GM19467 (cell line): ENCODE data around the gene OR51G1.
"Not testable (repeated sequence)": the region's sequence is repeated elsewhere in the genome, so short reads cannot be mapped to it uniquely, and the experiment has no call there.

Experiments used
- ATAC-seq: cut with Tn5 transposase; IDR thresholded peaks from one replicate; pipeline ENCODE4 v1.9.1; 2021; ENCODE audit warnings: mild to moderate bottlenecking, moderate library complexity; ENCODE audit not compliant: unreplicated experiment

OR51G1 gene

GRCh38 chr11:4924239-4924638, at the start of gene OR51G1:
Gene OR51G1, minus strand, starts transcription at chr11:4924339. Its CDS starts 0 bp downstream, at chr11:4924339.
- no peak for ATAC-seq

DNA sequence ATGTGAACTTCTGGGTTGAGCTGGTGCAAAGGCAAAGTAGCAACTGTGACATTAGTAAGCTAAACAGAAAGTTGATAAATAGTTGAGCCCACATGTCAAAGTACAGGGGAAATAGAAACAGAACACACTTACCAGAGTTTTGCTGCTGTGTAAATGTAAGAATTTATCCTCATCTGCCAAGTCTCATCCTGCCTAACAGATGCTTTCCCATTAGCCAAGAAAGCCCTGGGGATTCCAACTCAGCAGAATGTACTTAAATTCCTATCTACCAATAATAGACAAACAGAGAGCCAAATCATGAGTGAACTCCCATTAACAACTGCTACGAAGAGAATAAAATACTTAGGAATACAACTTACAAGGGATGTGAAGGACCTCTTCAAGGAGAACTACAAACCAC, 38.7 kb upstream of the OR51G1 start:
- no peak for ATAC-seq

- no peak for ATAC-seq
Observed at GRCh38 chr11:4960877-4961276, 36.7 kb upstream of the OR51G1 start.

DNA sequence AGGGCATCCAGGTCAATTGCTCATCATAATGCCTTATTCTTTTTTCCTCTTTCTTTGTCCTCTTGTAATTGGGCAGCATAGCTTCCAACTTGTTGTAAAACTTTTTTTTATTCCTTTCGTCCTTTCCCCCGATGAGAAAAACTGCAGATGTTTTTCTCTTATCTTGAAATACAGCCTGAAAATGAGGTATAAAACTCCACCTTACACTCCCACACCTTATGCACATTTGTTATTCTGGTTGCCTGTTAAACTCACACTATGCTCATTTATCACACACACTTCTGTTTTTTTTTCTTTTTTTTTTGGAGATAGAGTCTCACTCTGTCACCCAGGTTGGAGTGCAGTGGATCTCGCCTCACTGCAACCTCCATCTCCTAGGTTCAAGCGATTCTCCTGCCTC, 33.3 kb upstream of the OR51G1 start:
- no peak for ATAC-seq

GRCh38 chr11:4955613-4956012, 31.5 kb upstream of the OR51G1 start, which contains the start of gene OR51A2:
Gene OR51A2, minus strand, starts transcription at chr11:4955713. Its CDS starts 0 bp downstream, at chr11:4955713.
- ATAC-seq = not testable (repeated sequence)

DNA sequence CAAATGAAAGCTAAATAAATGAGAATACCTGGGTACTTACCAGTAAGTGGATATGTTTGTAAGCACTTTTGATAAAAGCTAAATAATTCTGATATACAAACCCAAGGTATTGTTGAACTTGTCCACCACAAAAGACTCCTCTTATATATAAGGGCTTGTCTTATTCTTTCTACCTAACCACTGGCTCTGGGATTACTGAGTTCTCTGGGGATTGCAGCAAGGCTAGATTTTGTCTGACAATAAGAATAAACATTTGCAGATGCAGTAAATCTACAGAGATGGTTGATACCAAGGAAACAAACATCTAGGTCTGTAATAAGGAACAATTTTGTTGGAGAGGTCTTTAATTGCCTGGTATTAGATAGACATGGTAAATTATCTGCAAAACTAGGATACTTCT, 23.4 kb upstream of the OR51G1 start, which contains the start of gene OR51A4:
OR51A4 (minus strand) TSS at position 101 of the 400 bp plus-strand sequence. CDS start 505 bp downstream, outside the sequence.
- ATAC-seq = no peak

GRCh38 chr11:4936745-4937144, 12.6 kb upstream of the OR51G1 start:
- no peak for ATAC-seq

DNA sequence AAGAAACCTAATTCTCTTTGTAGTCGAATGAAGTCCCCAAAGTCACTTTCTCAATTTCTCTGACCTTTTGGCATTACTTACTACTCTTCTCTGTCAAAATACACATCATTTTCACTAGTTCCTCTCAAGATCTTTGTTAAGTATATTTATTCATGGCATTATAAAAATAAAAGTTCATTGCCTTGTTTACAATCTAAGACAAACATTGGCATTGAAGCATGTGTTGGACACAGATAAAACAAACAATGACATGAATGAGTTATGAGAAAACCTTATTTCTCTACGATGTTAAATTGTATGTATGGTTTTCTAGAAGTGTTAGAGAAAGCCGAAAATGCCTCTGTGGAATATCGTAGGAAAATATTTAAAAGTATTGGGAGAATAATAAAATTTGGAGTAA, 8.6 kb upstream of the OR51G1 start:
- no peak for ATAC-seq

DNA sequence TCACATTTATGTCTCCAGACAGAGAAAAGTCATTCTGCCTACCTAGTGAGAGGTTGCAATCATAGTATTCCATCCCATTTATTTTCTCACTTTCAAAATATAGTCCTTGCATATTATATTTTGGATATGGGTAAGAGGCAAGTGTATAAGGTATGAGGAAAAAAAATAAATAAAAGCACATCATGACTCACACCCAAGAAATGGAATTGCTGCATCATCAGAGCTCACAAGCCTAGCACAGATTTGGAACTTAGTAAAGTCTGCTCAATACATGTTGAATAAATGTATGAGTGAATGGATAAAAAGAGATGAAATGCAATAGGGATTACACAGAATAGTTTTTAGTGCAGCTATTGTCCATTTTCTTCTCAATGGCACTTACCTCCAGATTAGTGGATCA, 2.5 kb upstream of the OR51G1 start:
- no peak for ATAC-seq

DNA sequence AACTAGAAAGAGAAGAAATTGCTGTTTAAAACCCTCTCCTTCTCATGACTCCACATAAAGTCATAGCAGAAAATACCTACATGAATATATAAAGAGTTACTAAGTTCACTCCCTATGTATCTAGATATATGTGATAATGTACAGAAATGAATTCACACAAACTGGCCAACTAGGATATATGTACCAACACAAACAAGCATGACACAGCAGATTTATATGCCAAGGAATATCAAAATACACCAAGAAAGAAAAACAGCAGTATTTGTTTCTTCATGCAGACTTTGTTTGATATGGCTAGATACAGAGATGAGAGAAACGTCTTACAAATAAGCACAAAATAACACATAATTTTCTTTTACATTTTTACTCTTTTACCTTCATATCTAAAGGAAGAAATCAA, 1.8 kb downstream of the OR51G1 start:
- ATAC-seq = no peak

GRCh38 chr11:4921796-4922195, 2.3 kb downstream of the OR51G1 start:
- no peak for ATAC-seq

DNA sequence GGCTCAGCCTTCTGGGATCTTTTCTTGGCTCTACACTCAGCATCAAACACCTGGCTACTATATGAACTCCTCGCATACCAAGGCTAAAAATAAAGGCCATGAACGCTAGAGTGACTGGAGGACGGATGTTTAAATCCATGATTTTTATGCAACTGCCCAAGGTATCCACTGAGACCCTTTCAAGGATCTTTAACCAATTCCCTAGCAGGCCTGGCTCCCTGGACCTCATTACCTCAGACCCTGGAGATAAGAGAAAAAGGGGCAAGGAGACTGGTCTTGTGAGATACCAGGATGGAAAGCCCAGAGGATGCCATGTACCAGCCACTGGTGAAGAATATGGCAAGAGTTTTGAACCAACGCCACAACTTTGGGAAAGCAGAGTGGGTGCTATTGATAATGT, 4.9 kb downstream of the OR51G1 start, which contains the start of gene OR51G2:
OR51G2 (minus strand) TSS at position 101 of the 400 bp plus-strand sequence. CDS start 3,687 bp downstream, outside the sequence.
- no peak for ATAC-seq

GRCh38 chr11:4916581-4916980, 7.6 kb downstream of the OR51G1 start:
- no peak for ATAC-seq

GRCh38 chr11:4903484-4903883, 20.7 kb downstream of the OR51G1 start, which contains the start of gene OR51A7:
Gene OR51A7, plus strand, starts transcription at chr11:4903783. Its CDS starts 3,587 bp downstream, at chr11:4907370.
- no peak for ATAC-seq

DNA sequence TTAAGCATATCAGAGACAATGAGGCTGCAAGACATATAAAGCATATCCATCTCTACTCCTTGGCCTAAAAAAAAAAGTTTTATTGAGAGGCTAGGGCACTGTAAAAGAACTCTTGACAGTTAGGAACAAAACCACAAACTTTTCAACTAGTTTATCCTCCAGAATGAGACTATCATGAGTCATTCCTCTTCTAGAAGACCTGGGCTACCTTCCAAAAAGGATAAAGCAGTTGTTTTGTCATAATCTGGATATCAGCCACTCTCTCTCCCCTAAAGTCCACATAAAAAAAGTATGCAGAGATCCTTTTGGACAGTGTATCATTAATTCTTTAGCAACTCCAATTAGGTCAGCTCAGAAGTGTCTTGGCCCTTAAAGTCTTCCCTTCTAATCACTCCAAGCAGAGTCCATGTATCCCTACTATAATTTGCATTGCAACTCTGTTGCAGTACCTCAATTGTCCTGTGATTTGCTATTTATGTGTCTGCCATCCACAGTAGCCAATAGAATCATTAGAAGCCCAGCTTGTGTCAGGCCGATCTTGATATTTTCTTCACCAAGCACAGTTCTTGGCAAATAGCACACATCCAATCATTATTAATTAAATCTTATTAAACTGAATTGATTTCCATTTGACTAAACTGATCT, 32.0 kb downstream of the OR51G1 start:
- ATAC-seq = no peak

DNA sequence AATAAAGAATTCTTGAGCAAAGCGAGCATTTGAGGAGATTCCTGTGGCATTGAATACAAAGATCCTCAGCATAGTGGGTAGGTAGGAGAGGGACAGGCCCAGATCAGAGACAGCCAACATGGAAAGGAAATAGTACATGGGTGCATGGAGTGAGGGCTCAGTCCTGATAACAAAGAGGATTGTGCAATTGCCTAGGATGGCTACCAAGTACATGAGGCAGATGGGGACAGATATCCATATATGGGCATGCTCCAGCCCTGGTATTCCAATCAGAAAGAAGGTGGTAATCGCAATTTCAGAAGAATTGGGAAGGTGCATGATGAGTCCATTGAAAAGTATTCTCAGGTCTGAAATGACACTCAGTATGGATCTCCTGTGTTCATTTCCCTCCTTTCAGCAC, 33.9 kb downstream of the OR51G1 start:
- no peak for ATAC-seq

GRCh38 chr11:4887591-4887990, 36.5 kb downstream of the OR51G1 start:
- no peak for ATAC-seq

GRCh38 chr11:4886186-4886585, 38.0 kb downstream of the OR51G1 start:
- ATAC-seq = no peak

DNA sequence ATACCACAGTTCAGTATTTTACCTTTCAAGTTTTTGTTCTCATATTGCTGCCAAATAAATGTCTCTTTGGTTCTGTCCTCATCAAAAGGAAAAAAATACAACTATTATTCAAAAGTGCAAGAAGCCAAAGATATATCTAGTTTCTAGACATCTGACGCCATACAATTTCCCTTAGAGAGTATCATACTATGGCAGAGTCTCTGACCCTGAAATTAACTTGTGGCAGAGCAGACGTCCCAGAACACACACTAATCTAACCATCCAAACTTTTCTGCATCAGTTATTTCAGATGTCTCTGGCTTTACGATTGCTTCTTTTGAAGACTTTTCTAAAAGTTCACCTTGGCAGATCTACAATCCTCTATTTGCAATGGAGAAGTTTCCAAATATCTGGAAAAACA, 39.8 kb downstream of the OR51G1 start:
- ATAC-seq = no peak

GRCh38 chr11:4882543-4882942, 41.6 kb downstream of the OR51G1 start:
- no peak for ATAC-seq

DNA sequence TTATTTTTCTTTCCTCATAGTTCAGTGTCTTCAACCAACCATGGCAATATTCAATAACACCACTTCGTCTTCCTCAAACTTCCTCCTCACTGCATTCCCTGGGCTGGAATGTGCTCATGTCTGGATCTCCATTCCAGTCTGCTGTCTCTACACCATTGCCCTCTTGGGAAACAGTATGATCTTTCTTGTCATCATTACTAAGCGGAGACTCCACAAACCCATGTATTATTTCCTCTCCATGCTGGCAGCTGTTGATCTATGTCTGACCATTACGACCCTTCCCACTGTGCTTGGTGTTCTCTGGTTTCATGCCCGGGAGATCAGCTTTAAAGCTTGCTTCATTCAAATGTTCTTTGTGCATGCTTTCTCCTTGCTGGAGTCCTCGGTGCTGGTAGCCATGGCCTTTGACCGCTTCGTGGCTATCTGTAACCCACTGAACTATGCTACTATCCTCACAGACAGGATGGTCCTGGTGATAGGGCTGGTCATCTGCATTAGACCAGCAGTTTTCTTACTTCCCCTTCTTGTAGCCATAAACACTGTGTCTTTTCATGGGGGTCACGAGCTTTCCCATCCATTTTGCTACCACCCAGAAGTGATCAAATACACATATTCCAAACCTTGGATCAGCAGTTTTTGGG, 42.2 kb downstream of the OR51G1 start, which contains the start of gene OR51T1:
OR51T1 (plus strand) TSS at position 41 of the 641 bp plus-strand sequence; CDS start at position 41, 0 bp downstream.
- no peak for ATAC-seq

DNA sequence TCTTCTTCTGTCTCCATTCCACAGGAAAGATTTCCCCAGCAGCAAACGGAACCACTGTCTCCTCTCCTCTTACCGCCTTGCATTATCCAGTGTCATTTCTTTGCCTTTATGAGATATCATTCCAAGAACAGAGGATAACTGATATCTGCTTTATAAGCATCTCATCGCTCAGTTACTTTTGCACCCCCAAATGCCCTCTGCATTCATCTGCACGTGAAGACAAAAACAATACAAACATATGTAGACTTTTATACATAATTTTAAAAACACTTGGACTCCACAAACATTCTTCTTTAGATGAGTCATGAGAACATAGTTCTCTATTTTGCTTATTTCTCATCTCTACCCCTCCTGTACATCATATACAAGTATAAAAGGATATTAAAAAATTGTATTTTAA, 43.0 kb downstream of the OR51G1 start:
- ATAC-seq = no peak
